Measurements from ENCODE around the gene GLI2.

DNA sequence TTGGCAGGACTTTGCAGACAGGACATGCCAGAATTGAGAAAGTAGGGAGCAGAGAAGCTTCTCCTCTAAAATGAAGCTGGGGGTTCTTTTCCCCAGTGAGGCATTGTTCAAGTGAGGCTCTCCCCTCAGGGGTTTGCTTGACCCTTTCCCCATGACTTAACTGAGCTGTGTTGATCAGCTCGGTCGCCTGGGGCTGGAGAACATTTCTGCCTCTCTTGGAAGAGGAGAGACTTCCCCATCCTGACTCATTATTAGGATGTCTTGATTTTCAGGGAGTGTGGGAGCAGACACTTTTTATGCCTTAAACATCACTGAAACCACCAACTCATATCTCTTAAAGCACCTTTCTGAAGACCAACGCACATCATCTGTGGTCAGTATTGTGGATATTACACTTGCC is 27.9 kb upstream of the GLI2 start:
- TF ChIP-seq, protein P1, sequence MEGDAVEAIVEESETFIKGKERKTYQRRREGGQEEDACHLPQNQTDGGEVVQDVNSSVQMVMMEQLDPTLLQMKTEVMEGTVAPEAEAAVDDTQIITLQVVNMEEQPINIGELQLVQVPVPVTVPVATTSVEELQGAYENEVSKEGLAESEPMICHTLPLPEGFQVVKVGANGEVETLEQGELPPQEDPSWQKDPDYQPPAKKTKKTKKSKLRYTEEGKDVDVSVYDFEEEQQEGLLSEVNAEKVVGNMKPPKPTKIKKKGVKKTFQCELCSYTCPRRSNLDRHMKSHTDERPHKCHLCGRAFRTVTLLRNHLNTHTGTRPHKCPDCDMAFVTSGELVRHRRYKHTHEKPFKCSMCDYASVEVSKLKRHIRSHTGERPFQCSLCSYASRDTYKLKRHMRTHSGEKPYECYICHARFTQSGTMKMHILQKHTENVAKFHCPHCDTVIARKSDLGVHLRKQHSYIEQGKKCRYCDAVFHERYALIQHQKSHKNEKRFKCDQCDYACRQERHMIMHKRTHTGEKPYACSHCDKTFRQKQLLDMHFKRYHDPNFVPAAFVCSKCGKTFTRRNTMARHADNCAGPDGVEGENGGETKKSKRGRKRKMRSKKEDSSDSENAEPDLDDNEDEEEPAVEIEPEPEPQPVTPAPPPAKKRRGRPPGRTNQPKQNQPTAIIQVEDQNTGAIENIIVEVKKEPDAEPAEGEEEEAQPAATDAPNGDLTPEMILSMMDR (conservative IDR thresholded peaks at IDR 0.05; ENCODE audit: low read depth, low read length): no peak
- TF ChIP-seq MAFK (IDR thresholded peaks at IDR 0.05; ENCODE audit: low read depth, low read length) (no peak), SMC3 (IDR thresholded peaks at IDR 0.05; ENCODE audit: low read depth, low read length) (no peak)
- TF ChIP-seq, protein P2, sequence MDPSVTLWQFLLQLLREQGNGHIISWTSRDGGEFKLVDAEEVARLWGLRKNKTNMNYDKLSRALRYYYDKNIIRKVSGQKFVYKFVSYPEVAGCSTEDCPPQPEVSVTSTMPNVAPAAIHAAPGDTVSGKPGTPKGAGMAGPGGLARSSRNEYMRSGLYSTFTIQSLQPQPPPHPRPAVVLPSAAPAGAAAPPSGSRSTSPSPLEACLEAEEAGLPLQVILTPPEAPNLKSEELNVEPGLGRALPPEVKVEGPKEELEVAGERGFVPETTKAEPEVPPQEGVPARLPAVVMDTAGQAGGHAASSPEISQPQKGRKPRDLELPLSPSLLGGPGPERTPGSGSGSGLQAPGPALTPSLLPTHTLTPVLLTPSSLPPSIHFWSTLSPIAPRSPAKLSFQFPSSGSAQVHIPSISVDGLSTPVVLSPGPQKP (IDR thresholded peaks at IDR 0.05; ENCODE audit: borderline replicate concordance, low read depth, low read length): no peak

Data from IMR-90 (cell line).